IMR-90 (cell line): ENCODE measurements around the gene MAP2K6. TPM values are rescaled to one million over a fixed set of nuclear protein-coding genes. Genes with fewer than 3 reads are reported as not detected.

ENCODE experiments used
- ATAC-seq: fragments of 200-7000 bp; cut with Tn5 transposase; 2 replicates; pipeline ENCODE4 v1.9.1; 2020; ENCODE audit warnings: low read depth, mild to moderate bottlenecking, moderate library complexity
- BruUV-seq: library from RNA; stranded (reverse); fragments of 400-500 nt; replicated peaks from 2 replicates; lab custom pipeline; 2021; lab: Mats Ljungman, UMichigan
- CTCF ChIA-PET: fragments of 300-600 bp; formaldehyde crosslinking; extraction: SDS; loops from one replicate; lab custom pipeline; 2021; ENCODE audit warnings: antibody characterized with exemption; lab: Yijun Ruan, JAX
- POLR2A ChIA-PET: fragments of 300-600 bp; sonication (Branson Sonifier 250); formaldehyde crosslinking; loops from one replicate; lab custom pipeline; 2022; ENCODE audit warnings: antibody characterized with exemption; ENCODE audit not compliant: unreplicated experiment; lab: Charles Lee
- DNase-seq: peaks from one replicate; pipeline ENCODE4 v3.0.0; 2013
- H2AFZ ChIP-seq: replicated peaks from 2 replicates; pipeline ENCODE3; 2013; ENCODE audit warnings: low read length, mild to moderate bottlenecking; ENCODE audit not compliant: poor library complexity
- H2AK5ac ChIP-seq: 2 replicates; pipeline ENCODE4 v1.6.1; 2013; ENCODE audit warnings: low read depth, low read length, inconsistent platforms
- H2AK9ac ChIP-seq: replicated peaks from 2 replicates; pipeline ENCODE3; 2013; ENCODE audit warnings: mild to moderate bottlenecking, low read depth, low read length, moderate library complexity; ENCODE audit not compliant: poor library complexity
- H2BK120ac ChIP-seq: 2 replicates; pipeline ENCODE4 v1.6.1; 2013; ENCODE audit warnings: low read depth, low read length, inconsistent platforms
- H2BK15ac ChIP-seq: 3 replicates; pipeline ENCODE4 v1.6.1; 2013; ENCODE audit warnings: low read depth, low read length, inconsistent platforms
- H2BK20ac ChIP-seq: 2 replicates; pipeline ENCODE4 v1.6.1; 2013; ENCODE audit warnings: low read depth, mild to moderate bottlenecking, inconsistent platforms, low read length, moderate library complexity
- H2BK5ac ChIP-seq: 2 replicates; pipeline ENCODE4 v1.6.1; 2013; ENCODE audit warnings: mild to moderate bottlenecking, low read depth, low read length, inconsistent platforms; ENCODE audit not compliant: poor library complexity, severe bottlenecking
- H3K14ac ChIP-seq: replicated peaks from 2 replicates; pipeline ENCODE4 v1.6.1; 2013; ENCODE audit warnings: low read depth, low read length, inconsistent platforms
- H3K18ac ChIP-seq: 2 replicates; pipeline ENCODE4 v1.6.1; 2013; ENCODE audit warnings: low read depth, low read length, control low read depth
- H3K23ac ChIP-seq: 2 replicates; pipeline ENCODE4 v1.6.1; 2013; ENCODE audit warnings: low read depth, low read length, inconsistent platforms
- H3K27ac ChIP-seq: 2 replicates; pipeline ENCODE4 v1.5.1; 2013; ENCODE audit warnings: mild to moderate bottlenecking, control low read depth, low read length; ENCODE audit not compliant: insufficient read depth
- H3K27me3 ChIP-seq: 2 replicates; pipeline ENCODE4 v1.6.1; 2013; ENCODE audit warnings: low read length; ENCODE audit not compliant: control insufficient read depth, insufficient read depth
- H3K36me3 ChIP-seq: 2 replicates; pipeline ENCODE4 v1.6.1; 2013; ENCODE audit warnings: low read length, mixed read lengths; ENCODE audit not compliant: control insufficient read depth, insufficient read depth
- H3K4ac ChIP-seq: 2 replicates; pipeline ENCODE4 v1.6.1; 2013; ENCODE audit warnings: low read depth, low read length, inconsistent platforms
- H3K4me1 ChIP-seq: 2 replicates; pipeline ENCODE4 v1.6.1; 2013; ENCODE audit warnings: low read length, mixed read lengths; ENCODE audit not compliant: control insufficient read depth, insufficient read depth
- H3K4me2 ChIP-seq: 2 replicates; pipeline ENCODE4 v1.6.1; 2013; ENCODE audit warnings: low read depth, mild to moderate bottlenecking, control low read depth, low read length, moderate library complexity
- H3K4me3 ChIP-seq: 2 replicates; pipeline ENCODE4 v1.5.1; 2013; ENCODE audit warnings: low read depth, mild to moderate bottlenecking, control low read depth, low read length, moderate library complexity; ENCODE audit not compliant: insufficient read depth
- H3K56ac ChIP-seq: 2 replicates; pipeline ENCODE4 v1.6.1; 2013; ENCODE audit warnings: low read length, inconsistent platforms; ENCODE audit not compliant: insufficient read depth; ENCODE audit errors: extremely low read depth
- H3K79me1 ChIP-seq, 2 experiments: 2 replicates each; pipeline ENCODE4 v1.6.1; 2013; ENCODE audit warnings: low read length in 2 of 2, inconsistent platforms in 1 of 2, low read depth in 1 of 2
- H3K9ac ChIP-seq: 2 replicates; pipeline ENCODE4 v1.6.1; 2013; ENCODE audit warnings: low read depth, low read length, control low read depth
- H3K9me1 ChIP-seq: 2 replicates; pipeline ENCODE4 v1.6.1; 2013; ENCODE audit warnings: low read length, inconsistent platforms; ENCODE audit not compliant: insufficient read depth
- H3K9me3 ChIP-seq: 2 replicates; pipeline ENCODE4 v1.6.1; 2013; ENCODE audit warnings: low read length; ENCODE audit not compliant: control insufficient read depth, insufficient read depth
- H4K20me1 ChIP-seq: 2 replicates; pipeline ENCODE4 v1.6.1; 2013; ENCODE audit warnings: low read length, inconsistent platforms; ENCODE audit not compliant: insufficient read depth
- H4K5ac ChIP-seq: 2 replicates; pipeline ENCODE4 v1.6.1; 2013; ENCODE audit warnings: mild to moderate bottlenecking, low read depth, low read length, control low read depth
- H4K8ac ChIP-seq, 2 experiments: 2 replicates each; pipeline ENCODE4 v1.6.1; 2013; ENCODE audit warnings: low read depth in 2 of 2, low read length in 2 of 2, control low read depth in 1 of 2, inconsistent platforms in 1 of 2
- H4K91ac ChIP-seq: 2 replicates; pipeline ENCODE4 v1.6.1; 2013; ENCODE audit warnings: low read depth, low read length, inconsistent platforms; ENCODE audit not compliant: insufficient read depth
- BHLHE40 ChIP-seq: fragments of 150-350 bp; IDR thresholded peaks from 2 replicates; pipeline ENCODE4 v1.6.1; 2016; ENCODE audit warnings: mild to moderate bottlenecking, low read depth, low read length
- CEBPB ChIP-seq: IDR thresholded peaks from 2 replicates; pipeline ENCODE4 v1.6.1; 2012; ENCODE audit warnings: low read depth, low read length, improper control_type of control experiment
- ELK1 ChIP-seq: fragments of 150-350 bp; IDR thresholded peaks from 2 replicates; pipeline ENCODE4 v1.6.1; 2016; ENCODE audit warnings: low read depth, mild to moderate bottlenecking, low read length, moderate library complexity, borderline replicate concordance
- FOS ChIP-seq: fragments of 150-350 bp; IDR thresholded peaks from 2 replicates; pipeline ENCODE4 v1.6.1; 2016; ENCODE audit warnings: low read depth, low read length
- MXI1 ChIP-seq: IDR thresholded peaks from 2 replicates; pipeline ENCODE4 v1.6.1; 2012; ENCODE audit warnings: low read depth, mild to moderate bottlenecking, low read length, moderate library complexity, borderline replicate concordance
- POLR2A ChIP-seq: IDR thresholded peaks from 2 replicates; pipeline ENCODE4 v1.6.1; 2012; ENCODE audit warnings: mild to moderate bottlenecking, low read depth, low read length
- RAD21 ChIP-seq: IDR thresholded peaks from 2 replicates; pipeline ENCODE4 v1.6.1; 2012; ENCODE audit warnings: low read length, improper control_type of control experiment
- RCOR1 ChIP-seq: IDR thresholded peaks from 2 replicates; pipeline ENCODE4 v1.6.1; 2012; ENCODE audit warnings: mild to moderate bottlenecking, low read length, improper control_type of control experiment; ENCODE audit not compliant: insufficient replicate concordance
- RFX5 ChIP-seq: IDR thresholded peaks from 2 replicates; pipeline ENCODE4 v1.8.0; 2012; ENCODE audit warnings: low read depth, mild to moderate bottlenecking, low read length, moderate library complexity
- SMC3 ChIP-seq: fragments of 150-350 bp; IDR thresholded peaks from 2 replicates; pipeline ENCODE4 v1.6.1; 2016; ENCODE audit warnings: low read depth, mild to moderate bottlenecking, antibody characterized with exemption, low read length, moderate library complexity
- WGBS, 2 experiments: methylation state at CpG; one replicate each; pipeline versions ENCODE4 v1.1.5 to v1.1.7; 2013; ENCODE audit warnings: missing lambda C conversion rate in 2 of 2; ENCODE audit not compliant: insufficient read length in 1 of 2; ENCODE audit errors: extremely low coverage in 2 of 2; 5-methylcytosine and 5-hydroxymethylcytosine counted together
- dilution Hi-C: fragments of 300-500 bp; cut with HindIII; formaldehyde crosslinking; loops from one replicate; pipeline ENCODE4 v1.14.3; 2018; ENCODE audit warnings: low sequenced_read_pairs; ENCODE audit not compliant: unreplicated experiment
- in situ Hi-C: fragments of 300-500 bp; cut with MboI; formaldehyde crosslinking; loops from 3 replicates; pipeline ENCODE4 v1.14.3; 2019; ENCODE audit warnings: low sequenced_read_pairs, inconsistent platforms, mixed read lengths
- intact Hi-C: fragments of 100-400 bp; cut with micrococcal nuclease; formaldehyde crosslinking; loops from 2 replicates; pipeline ENCODE4 v1.10.0; 2022
- polyA plus RNA-seq, 3 experiments: library from polyadenylated mRNA; depleted of rRNA; stranded (reverse); fragments of >200 nt; gene quantifications; 2 replicates each; pipeline ENCODE4 v1.2.3, GENCODE V29; 2012; ENCODE audit warnings: low replicate concordance in 1 of 3
- total RNA-seq: library from RNA; depleted of rRNA; stranded (reverse); fragments of >200 nt; gene quantifications from 2 replicates; pipeline ENCODE4 v1.2.3, GENCODE V29; 2012

Gene MAP2K6
- total and polyA plus RNA-seq, 2 of the 4 experiments (the other 2 are of a cell fraction): 2.4 to 5.7 TPM

GRCh38 chr17:69428252-69428980 is 13.9 kb downstream of the MAP2K6 start:
- ATAC-seq: no peak
- no peak overlapping the region for H2BK5ac ChIP-seq
- no peak overlapping the region for H3K4ac ChIP-seq
- POLR2A ChIA-PET: no interaction called here
- dilution Hi-C loops (no loop called here), intact Hi-C loops (no loop called here), in situ Hi-C loops (no loop called here)
- no peaks in the 10 kb centered on the region for H3K9me3 ChIP-seq
- H3K4me3 ChIP-seq: no peak overlapping the region
- no peak for TF ChIP-seq MXI1
- TF ChIP-seq RFX5: no peak
- TF ChIP-seq BHLHE40: no peak
- TF ChIP-seq RCOR1: no peak
- no peak for TF ChIP-seq RAD21
- TF ChIP-seq ELK1: no peak
- TF ChIP-seq SMC3: no peak
- TF ChIP-seq CEBPB: no peak
- no peak for TF ChIP-seq POLR2A
- no peak for TF ChIP-seq FOS
- no peak overlapping the region for H2AK5ac ChIP-seq
- no peak overlapping the region for H3K56ac ChIP-seq
- H4K91ac ChIP-seq: no peak overlapping the region
- no peak overlapping the region for H4K8ac ChIP-seq
- no peak overlapping the region for H2AK9ac ChIP-seq
- H3K27ac ChIP-seq: no peak overlapping the region
- no peak overlapping the region for H2AFZ ChIP-seq
- H2BK120ac ChIP-seq: no peak overlapping the region
- 100% methylated on average over 1 of the region's 6 CpGs; no CpG with 5 or more reads in 1 of the 2 experiments for WGBS, 2 experiments
- H2BK20ac ChIP-seq: no peak overlapping the region
- H3K27me3 ChIP-seq: no peaks in the 10 kb centered on the region
- no peak overlapping the region for H4K5ac ChIP-seq
- H3K14ac ChIP-seq: no peak overlapping the region
- BruUV-seq: no TSS peak
- CTCF ChIA-PET: no interaction called here
- DNase-seq: no peak
- H2BK15ac ChIP-seq: no peak overlapping the region
- no peaks in the 10 kb centered on the region for H3K9me1 ChIP-seq
- H3K4me2 ChIP-seq: no peak overlapping the region
- no peaks in the 10 kb centered on the region for H3K79me1 ChIP-seq
- H3K9ac ChIP-seq: no peak overlapping the region
- H3K4me1 ChIP-seq: no peaks in the 10 kb centered on the region
- H3K23ac ChIP-seq: no peak overlapping the region
- no peaks in the 10 kb centered on the region for H4K20me1 ChIP-seq
- H3K36me3 ChIP-seq: no peaks in the 10 kb centered on the region
- H3K18ac ChIP-seq: no peak overlapping the region
